HG02973 (cell line): Measurements from ENCODE around the gene CCR3.
"Not testable (repeated sequence)": the region's sequence is repeated elsewhere in the genome, so short reads cannot be mapped to it uniquely, and the experiment has no call there.

Experiments
- ATAC-seq: cut with Tn5 transposase; IDR thresholded peaks from one replicate; pipeline ENCODE4 v1.9.1; 2021; ENCODE audit warnings: moderate library complexity; ENCODE audit not compliant: unreplicated experiment

The CCR3 gene

GRCh38 chr3:46242120-46242519, at the start of gene CCR3:
TSS of gene CCR3 (plus strand) at chr3:46242460. CDS start at chr3:46265159, 22,699 bp downstream.
- ATAC-seq: no peak

GRCh38 chr3:46192939-46193338, 49.3 kb upstream of the CCR3 start:
- no peak for ATAC-seq

GRCh38 chr3:46193436-46193835, 48.8 kb upstream of the CCR3 start:
- no peak for ATAC-seq

GRCh38 chr3:46194868-46195553, 47.2 kb upstream of the CCR3 start:
- no peak for ATAC-seq

- no peak for ATAC-seq
Observed at GRCh38 chr3:46196261-46196957, 45.9 kb upstream of the CCR3 start.

GRCh38 chr3:46200211-46200610, 42.0 kb upstream of the CCR3 start:
- no peak for ATAC-seq

GRCh38 chr3:46200790-46201189, 41.5 kb upstream of the CCR3 start:
- no peak for ATAC-seq

GRCh38 chr3:46202535-46202934, 39.7 kb upstream of the CCR3 start:
- no peak for ATAC-seq

- ATAC-seq: no peak
Observed at GRCh38 chr3:46203681-46204080, 38.6 kb upstream of the CCR3 start.

- no peak for ATAC-seq
Observed at GRCh38 chr3:46205286-46205960, 36.8 kb upstream of the CCR3 start.

- no peak for ATAC-seq
Observed at GRCh38 chr3:46206282-46207015, 35.8 kb upstream of the CCR3 start.

GRCh38 chr3:46207514-46207913, 34.7 kb upstream of the CCR3 start:
- not testable (repeated sequence) for ATAC-seq

- ATAC-seq: peak; percentile 57
Observed at GRCh38 chr3:46208167-46208704, 34.0 kb upstream of the CCR3 start, which contains the start of gene CCR1. TSS of gene CCR1 (minus strand) at chr3:46208313. CDS start at chr3:46204313, 4,000 bp downstream.

- no peak for ATAC-seq
Observed at GRCh38 chr3:46209053-46209452, 33.2 kb upstream of the CCR3 start.

- no peak for ATAC-seq
Observed at GRCh38 chr3:46209746-46210470, 32.4 kb upstream of the CCR3 start.

GRCh38 chr3:46212101-46212500, 30.2 kb upstream of the CCR3 start:
- no peak for ATAC-seq

- ATAC-seq: no peak
Observed at GRCh38 chr3:46213201-46213600, 29.1 kb upstream of the CCR3 start.

GRCh38 chr3:46214751-46215352, 27.4 kb upstream of the CCR3 start:
- ATAC-seq: no peak

- ATAC-seq: no peak
Observed at GRCh38 chr3:46215810-46216414, 26.3 kb upstream of the CCR3 start.
